ENCODE results near the gene KDM4C. TPM values are rescaled to one million over a fixed set of nuclear protein-coding genes. Genes with fewer than 3 reads are reported as not detected.
"Not testable (repeated sequence)": the region's sequence is repeated elsewhere in the genome, so short reads cannot be mapped to it uniquely, and the experiment has no call there.

Gene KDM4C
- total and polyA plus RNA-seq, 2 donors = 16.3 to 66.1 TPM

DNA sequence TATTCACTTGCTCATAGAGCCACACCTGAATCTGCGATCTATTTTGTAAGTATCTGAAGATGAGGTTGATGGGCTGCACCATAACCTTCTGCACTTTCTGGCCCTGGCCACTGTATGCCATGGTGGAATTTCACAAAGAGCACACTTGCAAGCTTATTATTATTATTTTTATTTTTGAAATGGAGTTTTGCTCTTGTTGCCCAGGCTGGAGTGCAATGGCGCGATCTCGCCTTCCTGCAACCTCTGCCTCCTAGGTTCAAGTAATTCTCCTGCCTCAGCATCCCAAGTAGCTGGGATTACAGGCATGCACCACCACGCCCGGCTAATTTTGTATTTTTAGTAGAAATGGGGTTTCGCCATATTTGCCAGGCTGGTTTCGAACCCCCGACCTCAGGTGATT, 8.9 kb upstream of the KDM4C start:
- WGBS = 98% methylated on average over 9 of the region's 9 CpGs

GRCh38 chr9:6754861-6755260, 2.9 kb upstream of the KDM4C start:
- H3K27ac ChIP-seq (ENCODE audit: low read depth); H3K4me3 ChIP-seq (ENCODE audit: low read depth, low read length); DNase-seq (ENCODE audit: extremely low spot score); H3K36me3 ChIP-seq (ENCODE audit: insufficient read depth); H3K4me1 ChIP-seq (ENCODE audit: insufficient read depth): not testable (repeated sequence)
- 95% methylated on average over 10 of the region's 10 CpGs for WGBS

More for the DNA sequence above, 8.9 kb upstream of the KDM4C start:
- DNase-seq (ENCODE audit: extremely low spot score); H3K27ac ChIP-seq (ENCODE audit: low read depth); H3K36me3 ChIP-seq (ENCODE audit: insufficient read depth); H3K4me1 ChIP-seq (ENCODE audit: insufficient read depth); H3K4me3 ChIP-seq (ENCODE audit: low read depth, low read length): not testable (repeated sequence)

DNA sequence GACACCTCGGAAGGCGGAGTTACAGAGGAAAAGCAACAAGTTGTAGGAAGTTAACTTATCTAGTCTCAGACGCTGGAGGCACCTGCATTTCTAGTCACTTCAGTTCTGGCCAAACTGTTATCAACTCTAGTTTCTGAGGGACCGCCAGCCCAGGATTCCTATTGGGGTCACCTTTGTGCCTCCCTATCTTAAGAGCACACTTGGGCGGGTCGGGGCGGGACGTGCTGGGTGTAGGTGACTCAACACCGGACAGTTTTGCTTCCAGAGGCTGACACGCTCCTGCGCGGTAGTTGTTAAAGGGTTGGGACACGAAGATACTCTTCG, 679 bp upstream of the KDM4C start:
- no peaks in the 10 kb centered on the region for H3K4me1 ChIP-seq (ENCODE audit: insufficient read depth)
- peak; percentile 79 for DNase-seq (ENCODE audit: extremely low spot score)
- peak overlapping the region; percentile 60 for H3K4me3 ChIP-seq (ENCODE audit: low read depth, low read length)
- peak overlapping the region; percentile 95 for H3K27ac ChIP-seq (ENCODE audit: low read depth)
- H3K36me3 ChIP-seq (ENCODE audit: insufficient read depth) = no peaks in the 10 kb centered on the region
- under 1% methylated on average over 14 of the region's 14 CpGs for WGBS

DNA sequence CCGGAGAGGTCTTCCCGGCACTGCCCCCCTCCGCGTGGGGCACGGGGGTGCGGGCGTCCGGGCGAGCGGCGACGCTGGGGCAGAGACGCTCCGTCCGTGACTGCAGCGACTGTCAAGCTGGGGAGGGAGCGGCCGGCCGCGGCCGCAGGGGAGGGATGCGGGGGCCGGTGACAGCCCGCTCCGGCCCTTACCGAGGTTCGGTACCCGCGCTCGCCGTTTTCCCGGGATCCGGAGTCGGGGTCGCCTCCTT, 400 bp downstream of the KDM4C start:
- Histone ChIP-seq H3K36me3 (ENCODE audit: insufficient read depth) (no peaks in the 10 kb centered on the region), H3K27ac (ENCODE audit: low read depth) (peak overlapping the region; percentile 74), H3K4me3 (ENCODE audit: low read depth, low read length) (peak overlapping the region; percentile 60), H3K4me1 (ENCODE audit: insufficient read depth) (no peaks in the 10 kb centered on the region)
- no peak for DNase-seq (ENCODE audit: extremely low spot score)
- WGBS = under 1% methylated on average over 35 of the region's 35 CpGs

DNA sequence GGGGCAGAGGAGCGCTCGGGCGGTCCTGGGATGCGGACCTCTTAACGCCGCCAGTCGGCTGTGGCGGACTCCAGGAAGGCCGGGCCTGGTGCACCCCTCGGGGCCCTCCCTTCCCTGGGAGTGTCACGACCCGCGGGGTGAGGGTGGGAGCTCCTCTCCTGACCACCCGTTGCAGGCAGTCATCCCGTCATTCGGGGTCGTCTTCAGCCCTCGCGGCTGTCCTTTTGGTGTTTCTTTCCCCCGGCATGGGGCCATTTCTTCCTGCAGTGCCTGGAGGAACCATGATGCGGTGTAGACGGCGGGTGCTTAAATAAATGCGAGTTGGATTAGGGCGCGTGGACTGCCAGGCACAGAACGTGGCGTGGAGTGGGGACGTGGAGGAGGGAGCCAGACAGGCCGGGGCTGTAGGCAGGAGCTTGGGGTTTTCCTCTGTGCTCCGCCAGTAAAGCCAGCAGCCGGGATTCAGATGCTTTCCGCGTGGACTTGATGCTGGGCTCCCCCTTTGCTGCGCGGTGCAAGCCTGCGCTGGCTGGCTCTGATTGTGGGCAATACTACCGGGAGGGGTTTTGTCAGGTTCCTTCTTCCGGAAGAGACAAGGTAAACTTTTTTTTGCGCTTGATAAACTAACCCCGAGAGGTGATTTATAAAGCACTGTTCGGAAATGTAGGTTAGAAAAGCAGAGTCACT, 868 bp downstream of the KDM4C start:
- WGBS = under 1% methylated on average over 42 of the region's 42 CpGs
- Histone ChIP-seq H3K4me3 (ENCODE audit: low read depth, low read length) (peak overlapping the region; percentile 60), H3K27ac (ENCODE audit: low read depth) (peak overlapping the region; percentile 74), H3K4me1 (ENCODE audit: insufficient read depth) (no peaks in the 10 kb centered on the region), H3K36me3 (ENCODE audit: insufficient read depth) (no peaks in the 10 kb centered on the region)
- peak; percentile 59 for DNase-seq (ENCODE audit: extremely low spot score)

DNA sequence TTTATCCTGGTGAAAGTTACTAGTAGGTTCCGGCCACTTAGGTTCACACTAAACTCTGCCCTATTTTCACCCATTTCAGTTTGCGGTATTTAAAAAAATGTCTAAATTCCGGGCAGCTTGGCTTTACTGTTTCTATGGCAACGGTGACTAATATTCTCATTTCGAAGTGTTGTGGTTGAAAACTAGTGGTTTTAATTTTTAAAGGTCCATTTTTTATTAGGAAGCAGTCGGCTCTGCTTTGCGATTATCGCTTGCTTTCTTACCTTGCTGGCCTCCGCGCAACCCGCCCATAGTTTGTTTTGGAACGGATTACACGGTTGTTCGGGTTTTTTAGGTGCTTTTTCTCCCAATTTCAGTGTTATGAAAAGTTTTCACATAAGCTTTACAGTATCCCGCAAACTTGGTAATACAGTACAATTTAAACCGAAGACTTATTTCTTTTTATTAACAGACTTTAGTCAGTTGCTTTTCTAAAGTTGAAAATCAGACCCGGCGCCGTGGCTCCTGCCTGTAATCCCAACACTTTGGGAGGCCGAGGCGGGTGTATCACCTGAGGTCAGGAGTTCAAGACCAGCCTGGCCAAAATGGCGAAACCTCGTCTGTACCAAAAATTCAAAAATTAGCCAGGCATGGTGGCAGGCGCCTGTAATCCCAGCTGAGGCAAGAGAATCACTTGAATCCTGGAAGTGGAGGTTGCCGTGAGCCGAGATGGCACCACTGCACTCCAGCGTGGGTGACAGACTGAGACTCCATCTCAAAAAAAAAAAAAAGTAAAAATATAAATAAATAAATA, 1.6 kb downstream of the KDM4C start:
- DNase-seq (ENCODE audit: extremely low spot score) = no peak
- peak overlapping the region; percentile 18 for H3K27ac ChIP-seq (ENCODE audit: low read depth)
- H3K4me3 ChIP-seq (ENCODE audit: low read depth, low read length) = peak overlapping the region; percentile 60
- 31% methylated on average over 27 of the region's 27 CpGs for WGBS
- H3K36me3 ChIP-seq (ENCODE audit: insufficient read depth) = no peaks in the 10 kb centered on the region
- no peaks in the 10 kb centered on the region for H3K4me1 ChIP-seq (ENCODE audit: insufficient read depth)

DNA sequence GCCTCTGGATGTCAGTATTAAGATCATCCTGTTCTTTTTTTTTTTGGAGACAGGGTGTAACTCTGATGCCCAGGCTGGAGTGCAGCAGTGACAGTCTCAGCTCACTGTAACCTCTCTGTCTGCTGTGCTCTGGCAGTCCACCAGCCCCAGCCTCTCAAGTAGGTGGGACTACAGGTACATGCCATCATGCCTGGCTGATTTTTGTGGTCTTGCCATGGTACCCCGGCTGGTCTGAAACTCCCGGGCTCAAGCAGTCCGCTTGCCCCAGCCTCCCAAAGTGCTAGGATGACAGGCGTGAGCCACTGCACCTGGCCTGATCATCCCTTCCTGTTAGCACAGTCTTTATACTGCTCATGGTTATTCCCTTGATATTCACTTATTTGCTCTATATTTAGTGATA, 3.5 kb downstream of the KDM4C start:
- WGBS = 80% methylated on average over 4 of the region's 4 CpGs
- Histone ChIP-seq H3K4me3 (ENCODE audit: low read depth, low read length) (no peak overlapping the region), H3K36me3 (ENCODE audit: insufficient read depth) (no peaks in the 10 kb centered on the region), H3K27ac (ENCODE audit: low read depth) (no peak overlapping the region), H3K4me1 (ENCODE audit: insufficient read depth) (no peaks in the 10 kb centered on the region)
- no peak for DNase-seq (ENCODE audit: extremely low spot score)

DNA sequence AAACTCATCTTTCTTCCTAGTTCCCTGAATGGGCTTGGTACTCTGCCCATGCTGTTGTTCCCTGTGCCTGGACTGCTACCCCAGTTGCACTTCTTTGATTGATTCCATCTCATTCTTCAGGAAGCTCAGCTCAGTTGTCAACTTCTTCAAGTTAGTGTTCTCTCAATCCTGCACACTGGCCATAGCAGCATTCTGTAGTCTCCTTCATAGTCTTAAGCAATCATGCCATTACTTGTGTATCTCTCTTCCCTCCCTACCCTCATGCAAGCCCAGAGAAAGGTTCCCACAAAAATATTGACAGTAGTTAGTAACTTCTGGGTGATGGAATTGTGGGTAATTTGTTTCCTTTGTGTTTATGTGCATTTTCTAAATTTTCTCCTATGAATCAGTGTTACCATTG, 5.5 kb downstream of the KDM4C start:
- H3K4me3 ChIP-seq (ENCODE audit: low read depth, low read length) = no peak overlapping the region
- no peaks in the 10 kb centered on the region for H3K36me3 ChIP-seq (ENCODE audit: insufficient read depth)
- no peak overlapping the region for H3K27ac ChIP-seq (ENCODE audit: low read depth)
- no peak for DNase-seq (ENCODE audit: extremely low spot score)
- H3K4me1 ChIP-seq (ENCODE audit: insufficient read depth) = no peaks in the 10 kb centered on the region

- Histone ChIP-seq H3K27ac (ENCODE audit: low read depth) (no peak overlapping the region), H3K36me3 (ENCODE audit: insufficient read depth) (no peaks in the 10 kb centered on the region), H3K4me1 (ENCODE audit: insufficient read depth) (no peaks in the 10 kb centered on the region), H3K4me3 (ENCODE audit: low read depth, low read length) (no peak overlapping the region)
- WGBS = over 99% methylated on average over 2 of the region's 2 CpGs
- no peak for DNase-seq (ENCODE audit: extremely low spot score)
Measured at GRCh38 chr9:6764011-6764410, 6.2 kb downstream of the KDM4C start.

- Histone ChIP-seq H3K36me3 (ENCODE audit: insufficient read depth) (no peaks in the 10 kb centered on the region), H3K27ac (ENCODE audit: low read depth) (no peak overlapping the region), H3K4me3 (ENCODE audit: low read depth, low read length) (no peak overlapping the region), H3K4me1 (ENCODE audit: insufficient read depth) (no peaks in the 10 kb centered on the region)
- no peak for DNase-seq (ENCODE audit: extremely low spot score)
Measured at GRCh38 chr9:6764523-6764922, 6.8 kb downstream of the KDM4C start.

- H3K4me1 ChIP-seq (ENCODE audit: insufficient read depth) = no peaks in the 10 kb centered on the region
- no peaks in the 10 kb centered on the region for H3K36me3 ChIP-seq (ENCODE audit: insufficient read depth)
- DNase-seq (ENCODE audit: extremely low spot score) = no peak
- WGBS = 43% methylated on average over 1 of the region's 1 CpG
- no peak overlapping the region for H3K27ac ChIP-seq (ENCODE audit: low read depth)
- no peak overlapping the region for H3K4me3 ChIP-seq (ENCODE audit: low read depth, low read length)
Measured at GRCh38 chr9:6764950-6765349, 7.2 kb downstream of the KDM4C start.

GRCh38 chr9:6765396-6765795, 7.6 kb downstream of the KDM4C start:
- 86% methylated on average over 3 of the region's 3 CpGs for WGBS
- H3K27ac ChIP-seq (ENCODE audit: low read depth) = no peak overlapping the region
- no peaks in the 10 kb centered on the region for H3K4me1 ChIP-seq (ENCODE audit: insufficient read depth)
- no peaks in the 10 kb centered on the region for H3K36me3 ChIP-seq (ENCODE audit: insufficient read depth)
- no peak for DNase-seq (ENCODE audit: extremely low spot score)
- H3K4me3 ChIP-seq (ENCODE audit: low read depth, low read length) = no peak overlapping the region

GRCh38 chr9:6766606-6767005, 8.8 kb downstream of the KDM4C start:
- Histone ChIP-seq H3K36me3 (ENCODE audit: insufficient read depth) (no peaks in the 10 kb centered on the region), H3K27ac (ENCODE audit: low read depth) (no peak overlapping the region), H3K4me1 (ENCODE audit: insufficient read depth) (no peaks in the 10 kb centered on the region), H3K4me3 (ENCODE audit: low read depth, low read length) (no peak overlapping the region)
- 90% methylated on average over 3 of the region's 3 CpGs for WGBS
- no peak for DNase-seq (ENCODE audit: extremely low spot score)

DNA sequence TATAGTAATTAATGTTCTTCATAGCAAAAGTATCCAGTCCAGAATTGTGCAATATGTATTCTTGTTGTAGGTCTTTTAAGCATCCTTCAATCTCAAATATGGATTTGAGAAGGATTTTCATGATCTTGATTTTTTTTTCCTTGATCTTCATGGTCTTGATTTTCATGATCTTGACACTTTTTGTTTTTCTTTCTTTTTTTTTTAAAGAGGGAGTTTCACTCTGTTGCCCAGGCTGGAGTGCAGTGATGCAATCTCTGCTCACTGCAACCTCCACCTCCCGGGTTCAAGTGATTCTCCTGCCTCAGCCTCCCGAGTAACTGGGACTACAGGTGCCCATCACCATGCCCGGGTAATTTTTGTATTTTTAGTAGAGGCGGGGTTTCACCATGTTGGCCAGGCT, 10.8 kb downstream of the KDM4C start:
- WGBS = 89% methylated on average over 4 of the region's 4 CpGs
- not testable (repeated sequence) for H3K27ac ChIP-seq (ENCODE audit: low read depth); DNase-seq (ENCODE audit: extremely low spot score); H3K36me3 ChIP-seq (ENCODE audit: insufficient read depth); H3K4me1 ChIP-seq (ENCODE audit: insufficient read depth); H3K4me3 ChIP-seq (ENCODE audit: low read depth, low read length)

All from urinary bladder (tissue), 4 donors.